Adrenal gland (tissue), 5 donors: Measurements from ENCODE around the gene GLIS2.

Experiments
- POLR2A ChIP-seq, 2 donors: fragments of 450-650 bp; IDR thresholded peaks; one replicate each; pipeline ENCODE4 v1.6.1; 2017; ENCODE audit warnings: antibody characterized with exemption in 2 of 2, mild to moderate bottlenecking in 2 of 2, moderate library complexity in 1 of 2
- TF ChIP-seq, protein P1 (sequence below), 6 experiments: fragments of 450-650 bp in 4 of 6; fragments of 200-600 bp in 2 of 6; sonication (generic) in 1 of 6; IDR thresholded peaks; 1 replicate in 5 of 6; 2 replicates in 1 of 6; pipeline versions ENCODE4 v1.5.1 to v1.8.0; 2016 to 2021; ENCODE audit warnings: antibody characterized with exemption in 6 of 6, mild to moderate bottlenecking in 2 of 6, moderate library complexity in 1 of 6
- donor health status: DM: no; HTN: no; CAD: no.

DNA sequence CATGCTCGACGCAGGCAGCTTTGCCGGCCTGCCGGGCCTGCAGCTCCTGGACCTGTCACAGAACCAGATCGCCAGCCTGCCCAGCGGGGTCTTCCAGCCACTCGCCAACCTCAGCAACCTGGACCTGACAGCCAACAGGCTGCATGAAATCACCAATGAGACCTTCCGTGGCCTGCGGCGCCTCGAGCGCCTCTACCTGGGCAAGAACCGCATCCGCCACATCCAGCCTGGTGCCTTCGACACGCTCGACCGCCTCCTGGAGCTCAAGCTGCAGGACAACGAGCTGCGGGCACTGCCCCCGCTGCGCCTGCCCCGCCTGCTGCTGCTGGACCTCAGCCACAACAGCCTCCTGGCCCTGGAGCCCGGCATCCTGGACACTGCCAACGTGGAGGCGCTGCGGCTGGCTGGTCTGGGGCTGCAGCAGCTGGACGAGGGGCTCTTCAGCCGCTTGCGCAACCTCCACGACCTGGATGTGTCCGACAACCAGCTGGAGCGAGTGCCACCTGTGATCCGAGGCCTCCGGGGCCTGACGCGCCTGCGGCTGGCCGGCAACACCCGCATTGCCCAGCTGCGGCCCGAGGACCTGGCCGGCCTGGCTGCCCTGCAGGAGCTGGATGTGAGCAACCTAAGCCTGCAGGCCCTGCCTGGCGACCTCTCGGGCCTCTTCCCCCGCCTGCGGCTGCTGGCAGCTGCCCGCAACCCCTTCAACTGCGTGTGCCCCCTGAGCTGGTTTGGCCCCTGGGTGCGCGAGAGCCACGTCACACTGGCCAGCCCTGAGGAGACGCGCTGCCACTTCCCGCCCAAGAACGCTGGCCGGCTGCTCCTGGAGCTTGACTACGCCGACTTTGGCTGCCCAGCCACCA is 65.4 kb downstream of the GLIS2 start:
- no peak for TF ChIP-seq POLR2A (IDR thresholded peaks at IDR 0.05)
- TF ChIP-seq, protein P1, sequence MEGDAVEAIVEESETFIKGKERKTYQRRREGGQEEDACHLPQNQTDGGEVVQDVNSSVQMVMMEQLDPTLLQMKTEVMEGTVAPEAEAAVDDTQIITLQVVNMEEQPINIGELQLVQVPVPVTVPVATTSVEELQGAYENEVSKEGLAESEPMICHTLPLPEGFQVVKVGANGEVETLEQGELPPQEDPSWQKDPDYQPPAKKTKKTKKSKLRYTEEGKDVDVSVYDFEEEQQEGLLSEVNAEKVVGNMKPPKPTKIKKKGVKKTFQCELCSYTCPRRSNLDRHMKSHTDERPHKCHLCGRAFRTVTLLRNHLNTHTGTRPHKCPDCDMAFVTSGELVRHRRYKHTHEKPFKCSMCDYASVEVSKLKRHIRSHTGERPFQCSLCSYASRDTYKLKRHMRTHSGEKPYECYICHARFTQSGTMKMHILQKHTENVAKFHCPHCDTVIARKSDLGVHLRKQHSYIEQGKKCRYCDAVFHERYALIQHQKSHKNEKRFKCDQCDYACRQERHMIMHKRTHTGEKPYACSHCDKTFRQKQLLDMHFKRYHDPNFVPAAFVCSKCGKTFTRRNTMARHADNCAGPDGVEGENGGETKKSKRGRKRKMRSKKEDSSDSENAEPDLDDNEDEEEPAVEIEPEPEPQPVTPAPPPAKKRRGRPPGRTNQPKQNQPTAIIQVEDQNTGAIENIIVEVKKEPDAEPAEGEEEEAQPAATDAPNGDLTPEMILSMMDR (IDR thresholded peaks at IDR 0.05), result no peak
